GM12865 (cell line): ENCODE results near the gene FADS3.

Source experiments
- DNase-seq: peaks from one replicate; pipeline ENCODE4 v3.0.0; 2010; ENCODE audit warnings: low read depth
- H3K4me3 ChIP-seq: 2 replicates; pipeline ENCODE4 v1.5.1; 2011; ENCODE audit warnings: mild to moderate bottlenecking, low read depth, low read length, control low read depth
- TF ChIP-seq, protein P1 (sequence below): IDR thresholded peaks from 2 replicates; pipeline ENCODE4 v1.5.1; 2011; ENCODE audit warnings: low read length, control low read depth, low read depth, inconsistent platforms; ENCODE audit not compliant: insufficient read depth; ENCODE audit errors: missing control alignments

Gene FADS3

DNA sequence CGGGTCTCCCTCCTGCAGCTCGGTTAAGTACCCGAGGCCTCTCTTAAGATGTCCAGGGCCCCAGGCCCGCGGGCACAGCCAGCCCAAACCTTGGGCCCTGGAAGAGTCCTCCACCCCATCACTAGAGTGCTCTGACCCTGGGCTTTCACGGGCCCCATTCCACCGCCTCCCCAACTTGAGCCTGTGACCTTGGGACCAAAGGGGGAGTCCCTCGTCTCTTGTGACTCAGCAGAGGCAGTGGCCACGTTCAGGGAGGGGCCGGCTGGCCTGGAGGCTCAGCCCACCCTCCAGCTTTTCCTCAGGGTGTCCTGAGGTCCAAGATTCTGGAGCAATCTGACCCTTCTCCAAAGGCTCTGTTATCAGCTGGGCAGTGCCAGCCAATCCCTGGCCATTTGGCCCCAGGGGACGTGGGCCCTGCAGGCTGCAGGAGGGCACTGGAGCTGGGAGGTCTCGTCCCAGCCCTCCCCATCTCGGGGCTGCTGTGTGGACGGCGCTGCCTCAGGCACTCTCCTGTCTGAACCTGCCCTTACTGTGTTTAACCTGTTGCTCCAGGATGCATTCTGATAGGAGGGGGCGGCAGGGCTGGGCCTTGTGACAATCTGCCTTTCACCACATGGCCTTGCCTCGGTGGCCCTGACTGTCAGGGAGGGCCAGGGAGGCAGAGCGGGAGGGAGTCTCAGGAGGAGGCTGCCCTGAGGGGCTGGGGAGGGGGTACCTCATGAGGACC, 25.0 kb downstream of the FADS3 start:
- no peak overlapping the region for H3K4me3 ChIP-seq
- TF ChIP-seq, protein P1, sequence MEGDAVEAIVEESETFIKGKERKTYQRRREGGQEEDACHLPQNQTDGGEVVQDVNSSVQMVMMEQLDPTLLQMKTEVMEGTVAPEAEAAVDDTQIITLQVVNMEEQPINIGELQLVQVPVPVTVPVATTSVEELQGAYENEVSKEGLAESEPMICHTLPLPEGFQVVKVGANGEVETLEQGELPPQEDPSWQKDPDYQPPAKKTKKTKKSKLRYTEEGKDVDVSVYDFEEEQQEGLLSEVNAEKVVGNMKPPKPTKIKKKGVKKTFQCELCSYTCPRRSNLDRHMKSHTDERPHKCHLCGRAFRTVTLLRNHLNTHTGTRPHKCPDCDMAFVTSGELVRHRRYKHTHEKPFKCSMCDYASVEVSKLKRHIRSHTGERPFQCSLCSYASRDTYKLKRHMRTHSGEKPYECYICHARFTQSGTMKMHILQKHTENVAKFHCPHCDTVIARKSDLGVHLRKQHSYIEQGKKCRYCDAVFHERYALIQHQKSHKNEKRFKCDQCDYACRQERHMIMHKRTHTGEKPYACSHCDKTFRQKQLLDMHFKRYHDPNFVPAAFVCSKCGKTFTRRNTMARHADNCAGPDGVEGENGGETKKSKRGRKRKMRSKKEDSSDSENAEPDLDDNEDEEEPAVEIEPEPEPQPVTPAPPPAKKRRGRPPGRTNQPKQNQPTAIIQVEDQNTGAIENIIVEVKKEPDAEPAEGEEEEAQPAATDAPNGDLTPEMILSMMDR, result no peak
- DNase-seq, result no peak

DNA sequence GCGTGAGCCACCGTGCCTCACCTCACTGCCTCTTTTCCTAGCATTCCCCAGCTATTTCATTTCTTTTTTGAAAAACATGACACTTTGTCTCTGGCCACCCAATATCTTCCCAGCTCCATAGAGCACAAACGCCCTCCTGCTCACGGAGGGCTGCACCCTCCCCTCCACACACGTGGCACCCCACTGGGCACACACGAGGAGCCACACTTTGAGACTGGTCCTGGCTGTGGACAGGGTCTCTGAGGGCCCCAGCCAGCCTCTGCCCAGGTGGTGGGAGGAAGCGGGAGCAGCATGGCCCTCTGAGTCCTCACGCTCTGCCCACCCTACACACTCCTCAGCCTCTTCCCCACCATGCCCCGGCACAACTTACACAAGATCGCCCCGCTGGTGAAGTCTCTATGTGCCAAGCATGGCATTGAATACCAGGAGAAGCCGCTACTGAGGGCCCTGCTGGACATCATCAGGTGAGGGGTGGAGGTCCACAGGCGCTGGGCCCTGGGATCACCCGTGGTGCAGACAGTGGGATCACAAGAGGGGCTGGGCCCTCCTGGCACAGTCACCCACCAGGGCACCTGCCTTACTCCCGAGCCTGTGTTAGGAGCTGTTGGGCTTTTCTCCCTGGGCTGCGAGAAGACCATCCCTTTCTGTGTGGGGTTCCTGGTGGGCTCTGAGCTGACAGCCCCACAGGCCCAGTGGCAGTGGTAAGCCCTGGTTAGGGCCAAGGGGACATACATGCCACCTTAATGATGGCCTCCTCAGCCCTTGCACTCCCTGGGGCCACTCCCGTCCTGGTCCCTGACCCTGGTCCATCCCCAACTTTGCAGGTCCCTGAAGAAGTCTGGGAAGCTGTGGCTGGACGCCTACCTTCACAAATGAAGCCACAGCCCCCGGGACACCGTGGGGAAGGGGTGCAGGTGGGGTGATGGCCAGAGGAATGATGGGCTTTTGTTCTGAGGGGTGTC, 26.2 kb downstream of the FADS3 start:
- no peak for DNase-seq
- TF ChIP-seq, protein P1, result no peak
- no peak overlapping the region for H3K4me3 ChIP-seq

DNA sequence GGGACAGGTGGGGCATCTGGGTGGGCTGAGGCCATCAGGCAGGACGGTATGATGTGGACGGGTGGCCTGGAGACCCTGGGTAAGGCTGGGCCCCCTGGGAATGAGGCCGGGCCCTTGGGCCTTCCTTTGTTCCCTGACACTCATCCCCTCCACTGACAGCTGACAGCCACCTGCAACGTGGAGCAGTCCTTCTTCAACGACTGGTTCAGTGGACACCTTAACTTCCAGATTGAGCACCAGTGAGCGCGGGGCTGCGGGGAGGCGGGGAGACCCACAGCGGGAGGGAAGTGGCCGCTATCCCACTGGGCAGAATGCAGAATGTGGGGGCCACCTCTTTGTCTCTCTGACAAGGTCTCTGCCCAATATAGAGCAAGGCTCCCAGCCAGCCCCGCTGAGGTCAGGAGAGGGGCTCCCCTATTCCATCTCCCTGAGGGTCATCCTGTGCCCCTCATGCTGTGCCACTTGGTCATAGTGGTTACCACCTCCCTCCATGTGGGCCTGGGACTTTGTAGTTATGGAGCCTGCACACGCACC, 27.7 kb downstream of the FADS3 start:
- no peak overlapping the region for H3K4me3 ChIP-seq
- no peak for DNase-seq
- TF ChIP-seq, protein P1, result no peak

DNA sequence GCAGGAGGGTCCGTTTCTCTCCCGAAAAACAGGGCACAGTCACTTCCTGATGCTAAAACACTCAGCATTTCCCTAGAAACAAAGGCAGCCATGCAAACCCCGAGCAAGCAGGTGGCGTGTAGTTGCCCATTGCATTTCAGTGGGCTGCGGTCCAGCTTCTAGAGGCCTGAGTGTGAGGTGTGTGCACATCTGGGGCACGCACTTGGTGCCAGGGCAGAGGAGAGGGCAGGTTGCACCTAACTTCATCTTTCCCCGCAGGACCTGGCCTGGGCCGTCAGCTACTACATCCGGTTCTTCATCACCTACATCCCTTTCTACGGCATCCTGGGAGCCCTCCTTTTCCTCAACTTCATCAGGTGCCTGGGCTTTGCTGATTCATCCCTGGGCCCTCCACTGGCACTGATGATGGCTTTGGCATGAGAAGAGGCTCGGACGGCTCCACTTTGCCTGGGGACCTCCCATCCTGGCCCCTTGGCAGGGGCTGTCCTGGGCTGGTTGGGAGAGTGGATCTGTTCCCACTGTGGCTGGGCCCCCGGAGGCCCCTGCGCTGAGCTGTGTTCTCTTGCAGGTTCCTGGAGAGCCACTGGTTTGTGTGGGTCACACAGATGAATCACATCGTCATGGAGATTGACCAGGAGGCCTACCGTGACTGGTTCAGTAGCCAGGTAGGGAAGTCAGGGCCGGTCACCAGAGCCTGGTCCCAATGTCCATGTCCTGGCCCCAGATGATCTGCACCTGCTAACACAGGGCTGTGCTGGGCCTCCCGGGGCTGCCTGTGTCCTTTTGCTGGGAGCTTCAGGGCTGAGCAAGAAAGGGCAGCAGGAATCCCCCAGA, 28.4 kb downstream of the FADS3 start:
- no peak overlapping the region for H3K4me3 ChIP-seq
- TF ChIP-seq, protein P1, result no peak
- no peak for DNase-seq

DNA sequence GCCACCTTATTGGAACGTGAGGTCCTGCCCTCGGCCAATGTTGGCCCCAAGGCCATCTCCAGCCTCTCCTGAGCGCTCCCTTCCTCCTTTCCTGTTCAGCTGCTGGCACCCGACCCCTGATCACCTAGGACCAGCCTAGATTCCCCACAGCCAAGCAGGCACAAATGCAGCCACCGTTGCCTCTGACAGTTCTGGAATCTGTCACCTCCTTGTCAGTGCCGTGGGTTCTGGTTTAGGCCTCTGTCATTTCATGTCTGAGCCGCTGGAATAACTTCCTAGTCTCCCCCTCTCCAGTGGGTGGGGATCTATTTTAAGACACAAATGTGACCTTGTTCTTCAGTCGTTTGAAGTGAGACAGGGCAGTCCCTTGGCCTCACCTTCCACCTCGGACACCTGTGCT, 29.7 kb downstream of the FADS3 start:
- no peak for DNase-seq
- TF ChIP-seq, protein P1, result no peak
- no peak overlapping the region for H3K4me3 ChIP-seq
